Loucy (cell line): ENCODE results near the gene PGBD5.

Experiments used
- H2AFZ ChIP-seq: fragments of 200-600 bp; sonication (generic); 2 replicates; pipeline ENCODE4 v1.6.0; 2016; ENCODE audit warnings: antibody characterized with exemption, mild to moderate bottlenecking, low read length, moderate library complexity
- H3F3A ChIP-seq: fragments of 200-600 bp; 2 replicates; pipeline ENCODE4 v1.6.0; 2016; ENCODE audit warnings: antibody characterized with exemption, low read depth, mild to moderate bottlenecking
- H3K27me3 ChIP-seq: fragments of 200-600 bp; sonication (generic); 2 replicates; pipeline ENCODE4 v1.6.1; 2014; ENCODE audit warnings: low read length, mild to moderate bottlenecking; ENCODE audit not compliant: insufficient read depth, poor library complexity, severe bottlenecking
- H3K36me3 ChIP-seq: fragments of 200-600 bp; sonication (generic); 2 replicates; pipeline ENCODE4 v1.6.1; 2016; ENCODE audit warnings: low read length; ENCODE audit not compliant: insufficient read depth
- H3K4me1 ChIP-seq: fragments of 200-600 bp; sonication (generic); 2 replicates; pipeline ENCODE4 v1.5.1; 2014; ENCODE audit warnings: low read length, mild to moderate bottlenecking; ENCODE audit not compliant: insufficient read depth, poor library complexity, severe bottlenecking
- H3K4me2 ChIP-seq: fragments of 200-600 bp; sonication (generic); 2 replicates; pipeline ENCODE4 v1.6.0; 2014; ENCODE audit warnings: antibody characterized with exemption, low read length, low read depth, mild to moderate bottlenecking; ENCODE audit not compliant: poor library complexity, severe bottlenecking
- H3K4me3 ChIP-seq: fragments of 200-600 bp; sonication (generic); 2 replicates; pipeline ENCODE4 v1.5.1; 2014; ENCODE audit warnings: low read length, mild to moderate bottlenecking, mixed read lengths; ENCODE audit not compliant: poor library complexity, severe bottlenecking
- H3K79me2 ChIP-seq: fragments of 200-600 bp; sonication (generic); 2 replicates; pipeline ENCODE4 v1.6.1; 2014; ENCODE audit warnings: low read length; ENCODE audit not compliant: insufficient read depth
- H3K9ac ChIP-seq: fragments of 200-600 bp; sonication (generic); 2 replicates; pipeline ENCODE4 v1.6.0; 2014; ENCODE audit warnings: mild to moderate bottlenecking, low read depth, low read length, moderate library complexity; ENCODE audit not compliant: poor library complexity, severe bottlenecking
- H3K9me2 ChIP-seq: fragments of 200-600 bp; sonication (generic); replicated peaks from 2 replicates; pipeline ENCODE4 v1.6.1; 2016; ENCODE audit warnings: low read depth, low read length, mixed read lengths
- H3K9me3 ChIP-seq: fragments of 200-600 bp; sonication (generic); 2 replicates; pipeline ENCODE4 v1.6.1; 2014; ENCODE audit warnings: mild to moderate bottlenecking, antibody characterized with exemption, low read length, low read depth; ENCODE audit not compliant: insufficient read depth
- H4K20me1 ChIP-seq: fragments of 200-600 bp; sonication (generic); 2 replicates; pipeline ENCODE4 v1.6.0; 2014; ENCODE audit warnings: antibody characterized with exemption, low read length, mild to moderate bottlenecking; ENCODE audit not compliant: insufficient read depth, poor library complexity, severe bottlenecking
- EZH2phosphoT487 ChIP-seq: fragments of 200-600 bp; IDR thresholded peaks from 2 replicates; pipeline ENCODE4 v1.6.1; 2018; ENCODE audit warnings: antibody characterized with exemption, mild to moderate bottlenecking, moderate library complexity, borderline replicate concordance
- TF ChIP-seq, protein P1 (sequence below): fragments of 200-600 bp; sonication (generic); conservative IDR thresholded peaks from 2 replicates; pipeline ENCODE4 v1.5.1; 2014; ENCODE audit warnings: mild to moderate bottlenecking, antibody characterized with exemption, low read length

PGBD5 gene

GRCh38 chr1:230272557-230272956 is 153.6 kb downstream of the PGBD5 start:
- Histone ChIP-seq H3K27me3 (no peaks in the 10 kb centered on the region), H3K4me3 (no peak overlapping the region), H3K9me3 (no peaks in the 10 kb centered on the region), H3K9me2 (no peaks in the 10 kb centered on the region), H2AFZ (no peak overlapping the region), H3K4me2 (peak overlapping the region; percentile 83), H3K79me2 (peaks cover 56% of the 10 kb centered on the region), H3K36me3 (peaks cover 66% of the 10 kb centered on the region; the same call in 1 of the 2 replicates), H3K9ac (peak overlapping the region; percentile 87), H3F3A (peaks cover 31% of the 10 kb centered on the region), H4K20me1 (no peaks in the 10 kb centered on the region), H3K4me1 (peaks cover 84% of the 10 kb centered on the region)
- TF ChIP-seq EZH2phosphoT487 = no peak
- TF ChIP-seq, protein P1, sequence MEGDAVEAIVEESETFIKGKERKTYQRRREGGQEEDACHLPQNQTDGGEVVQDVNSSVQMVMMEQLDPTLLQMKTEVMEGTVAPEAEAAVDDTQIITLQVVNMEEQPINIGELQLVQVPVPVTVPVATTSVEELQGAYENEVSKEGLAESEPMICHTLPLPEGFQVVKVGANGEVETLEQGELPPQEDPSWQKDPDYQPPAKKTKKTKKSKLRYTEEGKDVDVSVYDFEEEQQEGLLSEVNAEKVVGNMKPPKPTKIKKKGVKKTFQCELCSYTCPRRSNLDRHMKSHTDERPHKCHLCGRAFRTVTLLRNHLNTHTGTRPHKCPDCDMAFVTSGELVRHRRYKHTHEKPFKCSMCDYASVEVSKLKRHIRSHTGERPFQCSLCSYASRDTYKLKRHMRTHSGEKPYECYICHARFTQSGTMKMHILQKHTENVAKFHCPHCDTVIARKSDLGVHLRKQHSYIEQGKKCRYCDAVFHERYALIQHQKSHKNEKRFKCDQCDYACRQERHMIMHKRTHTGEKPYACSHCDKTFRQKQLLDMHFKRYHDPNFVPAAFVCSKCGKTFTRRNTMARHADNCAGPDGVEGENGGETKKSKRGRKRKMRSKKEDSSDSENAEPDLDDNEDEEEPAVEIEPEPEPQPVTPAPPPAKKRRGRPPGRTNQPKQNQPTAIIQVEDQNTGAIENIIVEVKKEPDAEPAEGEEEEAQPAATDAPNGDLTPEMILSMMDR = no peak

GRCh38 chr1:230271300-230272035 is 154.7 kb downstream of the PGBD5 start:
- peaks cover 31% of the 10 kb centered on the region for H3F3A ChIP-seq
- no peaks in the 10 kb centered on the region for H3K9me3 ChIP-seq
- H3K9ac ChIP-seq = peak overlapping the region; percentile 87
- H3K4me3 ChIP-seq = peak overlapping the region; percentile 55
- H3K4me1 ChIP-seq = peaks cover 84% of the 10 kb centered on the region
- no peak for TF ChIP-seq EZH2phosphoT487
- TF ChIP-seq, protein P1 = no peak
- H3K4me2 ChIP-seq = peak overlapping the region; percentile 83
- no peaks in the 10 kb centered on the region for H3K27me3 ChIP-seq
- H4K20me1 ChIP-seq = no peaks in the 10 kb centered on the region
- peaks cover 56% of the 10 kb centered on the region for H3K79me2 ChIP-seq
- H3K36me3 ChIP-seq = peaks cover 66% of the 10 kb centered on the region; the same call in 1 of the 2 replicates
- H3K9me2 ChIP-seq = no peaks in the 10 kb centered on the region
- no peak overlapping the region for H2AFZ ChIP-seq

GRCh38 chr1:230270559-230271281 is 155.4 kb downstream of the PGBD5 start:
- Histone ChIP-seq H3K4me2 (peak overlapping the region; percentile 83), H3K36me3 (peaks cover 66% of the 10 kb centered on the region; the same call in 1 of the 2 replicates), H3K4me1 (peaks cover 84% of the 10 kb centered on the region), H3K9me3 (no peaks in the 10 kb centered on the region), H2AFZ (no peak overlapping the region), H3F3A (peaks cover 31% of the 10 kb centered on the region), H4K20me1 (no peaks in the 10 kb centered on the region), H3K27me3 (no peaks in the 10 kb centered on the region), H3K9ac (peak overlapping the region; percentile 87), H3K4me3 (peak overlapping the region; percentile 55), H3K79me2 (peaks cover 58% of the 10 kb centered on the region), H3K9me2 (no peaks in the 10 kb centered on the region)
- TF ChIP-seq EZH2phosphoT487 = no peak
- TF ChIP-seq, protein P1 = no peak
